Hippocampal formation (tissue), 2 donors: ENCODE data around the gene TIMMDC1.
"Not testable (repeated sequence)": the region's sequence is repeated elsewhere in the genome, so short reads cannot be mapped to it uniquely, and the experiment has no call there.

Experiments used
- DNase-seq, 2 donors: peaks; one replicate each; lab custom pipeline; 2025; lab: John Stamatoyannopoulos, UW

Gene TIMMDC1

GRCh38 chr3:119510690-119511089, 12.3 kb downstream of the TIMMDC1 start:
- no peak for DNase-seq

- no peak for DNase-seq
Observed at GRCh38 chr3:119514637-119515036, 16.3 kb downstream of the TIMMDC1 start.

GRCh38 chr3:119517112-119517511, 18.8 kb downstream of the TIMMDC1 start:
- DNase-seq, result no peak

GRCh38 chr3:119518026-119518425, 19.7 kb downstream of the TIMMDC1 start:
- DNase-seq, result no peak

DNA sequence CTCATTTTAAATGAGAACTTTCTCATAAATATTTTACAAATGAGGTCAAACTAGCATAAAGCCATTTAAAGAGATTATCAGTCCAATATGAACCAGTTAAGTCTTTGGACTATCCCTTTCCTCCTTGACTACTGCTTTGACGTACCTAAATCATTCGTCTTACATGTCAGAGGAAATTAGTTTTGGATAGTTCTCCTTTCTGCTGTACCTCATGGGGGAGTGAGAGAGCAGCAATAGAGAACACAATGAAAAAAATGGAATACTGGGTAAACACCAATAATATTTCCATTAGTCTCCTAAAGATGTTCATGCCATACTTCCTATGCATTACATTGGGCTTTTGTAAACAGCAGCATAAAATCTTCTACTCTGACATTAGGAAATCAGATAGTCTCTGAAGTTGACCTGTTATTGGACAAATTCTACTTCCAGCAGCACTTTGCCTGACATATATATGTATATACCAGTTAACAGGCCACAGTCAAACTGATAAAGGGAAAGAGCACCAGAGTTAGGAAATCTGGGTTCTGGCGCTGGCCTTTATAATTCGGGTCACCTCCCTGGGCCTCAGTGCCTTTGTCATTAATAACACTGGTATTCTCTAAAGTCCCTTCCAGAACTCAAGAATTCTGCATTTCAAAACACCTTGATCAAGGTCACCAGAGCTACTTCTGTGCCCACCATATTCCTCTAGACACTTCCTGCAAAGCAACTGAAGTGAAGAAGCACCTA, 26.8 kb downstream of the TIMMDC1 start:
- no peak for DNase-seq

DNA sequence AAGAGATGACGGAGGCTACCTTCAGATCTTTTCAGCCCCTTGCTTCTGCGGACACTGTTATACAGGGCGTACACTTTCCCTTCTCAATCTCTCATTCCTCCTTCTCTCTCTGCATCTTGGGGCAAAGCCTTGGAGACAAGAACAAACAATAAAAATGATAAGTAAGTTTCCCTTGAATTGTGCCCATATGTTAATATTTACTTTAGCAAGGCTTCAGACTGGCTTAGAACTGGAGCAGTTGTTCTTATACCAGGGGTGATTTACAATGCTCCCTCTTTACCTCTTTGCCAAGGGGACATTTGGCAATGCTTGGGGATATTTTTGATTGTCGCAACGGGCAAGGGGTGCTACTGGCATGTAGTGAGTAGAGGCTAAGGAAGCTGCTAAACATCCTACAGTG, 29.4 kb downstream of the TIMMDC1 start:
- DNase-seq, result no peak

- DNase-seq, result no peak
Observed at GRCh38 chr3:119529883-119530282, 31.5 kb downstream of the TIMMDC1 start.

GRCh38 chr3:119530456-119530855, 32.1 kb downstream of the TIMMDC1 start:
- DNase-seq, result no peak

DNA sequence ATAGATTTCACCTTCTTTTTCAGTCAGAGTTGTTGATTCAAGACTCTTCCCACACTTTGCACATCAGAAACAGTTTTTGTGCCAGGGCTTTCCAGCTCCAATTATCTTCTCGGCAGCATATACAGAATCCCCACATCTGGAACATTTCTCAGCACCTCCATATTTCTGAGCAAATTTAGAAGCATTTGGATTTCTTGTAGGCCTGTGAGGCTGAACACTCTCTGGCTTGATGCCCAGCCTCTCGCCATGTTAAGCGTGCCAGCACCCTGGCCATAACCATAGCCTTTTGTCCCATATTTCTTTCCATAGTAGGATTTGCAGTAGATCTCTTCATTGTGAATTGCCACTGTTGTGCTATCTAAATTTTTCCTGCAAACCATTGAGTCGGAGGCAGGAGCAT, 32.8 kb downstream of the TIMMDC1 start:
- no peak for DNase-seq

DNA sequence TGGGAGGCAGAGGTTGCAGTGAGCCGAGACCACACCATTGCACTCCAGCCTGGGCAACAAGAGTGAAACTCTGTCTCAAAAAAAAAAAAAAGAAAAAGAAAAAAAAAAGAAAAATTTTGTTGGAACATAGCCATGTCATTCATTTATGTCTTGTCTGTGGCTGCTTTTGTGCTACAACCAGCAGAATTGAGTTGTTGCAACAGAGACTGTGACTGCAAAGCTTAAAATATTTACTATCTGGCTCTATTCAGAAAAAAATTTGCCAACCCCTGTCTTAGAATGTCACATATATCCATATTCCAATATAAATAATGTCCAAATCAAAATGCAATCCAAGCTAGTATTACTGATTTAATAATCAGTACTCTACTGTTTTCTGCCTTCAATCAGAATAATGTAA, 35.9 kb downstream of the TIMMDC1 start:
- no peak for DNase-seq

DNA sequence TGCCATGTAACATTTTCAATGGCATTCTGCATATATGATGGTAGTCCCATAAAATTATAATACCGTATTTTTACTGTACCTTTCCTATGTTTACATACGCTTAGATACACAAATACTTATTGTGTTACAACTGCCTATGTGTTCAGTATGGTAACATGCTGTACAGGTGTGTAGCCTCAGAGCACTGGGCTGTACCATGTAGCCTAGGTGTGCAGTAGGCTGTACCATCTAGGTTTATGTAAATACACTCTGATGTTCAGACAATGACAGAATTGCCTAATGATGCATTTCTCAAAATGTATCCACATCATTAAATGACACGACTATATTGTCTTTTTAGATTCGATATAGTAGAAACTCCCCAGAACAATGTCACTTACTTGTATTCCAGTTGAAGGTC, 38.4 kb downstream of the TIMMDC1 start:
- no peak for DNase-seq

DNA sequence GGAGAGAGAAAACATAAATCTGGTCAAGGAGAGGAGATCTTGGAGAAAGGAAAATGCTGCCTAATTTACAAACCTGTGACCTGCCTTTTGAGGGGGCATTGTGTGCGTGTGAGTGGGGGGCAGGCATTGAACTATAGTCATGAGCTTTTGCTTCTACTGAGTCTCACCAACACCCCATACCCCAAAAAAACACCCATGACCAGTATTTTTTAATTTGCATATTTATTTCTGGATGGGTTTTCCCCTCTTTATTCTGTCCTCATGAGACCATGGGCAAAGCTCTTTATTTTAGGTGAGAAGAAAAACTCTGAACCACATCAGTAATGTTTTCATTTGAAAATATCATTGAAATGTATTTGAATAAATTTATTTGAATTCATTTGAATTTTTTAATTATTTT, 40.4 kb downstream of the TIMMDC1 start:
- no peak for DNase-seq

- no peak for DNase-seq
Observed at GRCh38 chr3:119541547-119541946, 43.2 kb downstream of the TIMMDC1 start.

DNA sequence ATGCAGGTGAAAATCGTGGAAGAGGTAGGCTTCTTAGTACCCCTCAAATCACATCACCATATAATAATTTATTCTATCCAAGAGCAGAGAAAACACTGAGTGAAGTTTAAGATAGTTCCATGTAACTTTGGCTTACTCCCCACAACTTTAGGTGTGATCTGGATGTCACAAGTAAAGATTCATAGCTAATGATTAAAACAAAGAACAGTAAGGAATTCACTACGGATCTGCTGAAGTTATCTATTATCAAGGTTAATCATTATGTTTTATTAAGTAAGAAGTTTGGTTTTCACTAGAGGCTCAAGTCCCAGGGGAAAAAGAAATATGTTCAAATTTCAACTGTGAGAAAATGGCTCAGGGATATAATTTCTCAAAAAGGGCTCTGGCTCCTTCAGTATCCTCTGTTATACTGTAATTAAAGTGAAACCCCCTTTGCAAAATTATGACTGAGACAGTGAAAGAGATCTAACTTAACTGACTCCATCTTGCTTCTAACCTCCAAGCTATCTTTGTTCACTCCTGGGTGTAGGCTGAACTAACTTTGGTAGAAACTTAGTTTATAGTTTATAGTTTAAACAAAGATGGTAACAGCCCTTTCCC, 43.9 kb downstream of the TIMMDC1 start:
- DNase-seq, result no peak

- no peak for DNase-seq
Observed at GRCh38 chr3:119543147-119543546, 44.8 kb downstream of the TIMMDC1 start.

GRCh38 chr3:119547227-119547626, 48.9 kb downstream of the TIMMDC1 start:
- no peak for DNase-seq

DNA sequence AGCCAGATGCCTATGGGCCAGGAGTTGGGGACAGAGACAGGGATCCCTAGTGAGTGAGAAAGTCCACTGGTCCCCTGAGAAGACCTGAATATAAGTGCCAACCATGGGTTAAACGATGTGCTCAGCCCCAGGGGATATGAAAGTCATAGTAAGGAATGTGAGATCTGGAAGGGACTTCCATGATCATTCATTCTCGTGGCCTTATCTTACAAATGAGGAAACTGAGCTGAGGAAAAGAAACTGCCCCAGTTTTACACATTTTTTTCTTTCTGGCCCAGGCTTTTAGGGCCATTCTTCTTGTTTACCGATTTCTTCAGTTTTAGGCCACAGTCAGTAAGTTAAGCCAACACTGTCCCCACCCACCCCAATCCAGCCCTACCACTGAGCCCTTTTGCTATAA, 50.0 kb downstream of the TIMMDC1 start:
- DNase-seq, result no peak

GRCh38 chr3:119550192-119550910, 52.0 kb downstream of the TIMMDC1 start:
- no peak for DNase-seq

- no peak for DNase-seq
Observed at GRCh38 chr3:119551598-119551997, 53.3 kb downstream of the TIMMDC1 start.

GRCh38 chr3:119552928-119553327, 54.6 kb downstream of the TIMMDC1 start:
- not testable (repeated sequence) for DNase-seq

GRCh38 chr3:119553823-119554415, 55.6 kb downstream of the TIMMDC1 start:
- no peak for DNase-seq

DNA sequence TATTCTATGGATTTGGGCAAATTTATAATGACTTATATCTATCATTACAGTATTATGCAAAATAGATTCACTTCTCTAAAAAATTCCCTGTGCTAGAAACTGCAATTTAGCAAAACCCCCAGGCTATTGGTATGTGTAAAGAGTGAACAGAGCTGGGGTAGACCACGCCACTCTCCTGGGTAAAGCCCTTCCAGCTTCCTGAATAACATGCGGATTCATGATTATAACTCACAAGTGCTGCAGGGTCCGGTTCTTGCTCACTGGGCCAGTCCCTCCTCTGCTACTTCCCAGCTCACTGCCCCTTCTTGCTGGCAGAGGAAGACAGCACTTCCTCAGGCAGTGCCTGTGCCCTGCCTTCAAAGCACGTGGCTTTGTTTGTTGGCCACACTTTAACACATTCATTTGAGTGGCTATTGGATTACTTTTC, 57.0 kb downstream of the TIMMDC1 start:
- DNase-seq, result peak in 1 of 2 donors; percentile 17

GRCh38 chr3:119555929-119556328, 57.6 kb downstream of the TIMMDC1 start:
- DNase-seq, result no peak
